ENCODE results near the gene BBS1. TPM values are rescaled to one million over a fixed set of nuclear protein-coding genes. Genes with fewer than 3 reads are reported as not detected.

The BBS1 gene
- polyA plus RNA-seq, 2 of the 4 experiments (the other 2 are of a cell fraction) = 12.5 TPM

GRCh38 chr11:66545701-66546367, 35.4 kb downstream of the BBS1 start, which contains the start of gene ZDHHC24 (continued):
- peak; percentile 93 for TF ChIP-seq PBX3 (IDR thresholded peaks at IDR 0.05)
- no peak for TF ChIP-seq CTCF (IDR thresholded peaks at IDR 0.05)
- TF ChIP-seq HOXA7 (CRISPR knock-in tag; IDR thresholded peaks at IDR 0.05) = no peak
- TF ChIP-seq FOSL2 (IDR thresholded peaks at IDR 0.05) = no peak
- no peak for TF ChIP-seq FOSL2 (CRISPR knock-in tag; IDR thresholded peaks at IDR 0.05)
- no peak for TF ChIP-seq RFX5 (IDR thresholded peaks at IDR 0.05)
- TF ChIP-seq ZNF302 (CRISPR knock-in tag; IDR thresholded peaks at IDR 0.05) = no peak
- no peak for TF ChIP-seq MAFK (IDR thresholded peaks at IDR 0.05; ENCODE audit: partially characterized antibody)
- TF ChIP-seq CHD4 (IDR thresholded peaks at IDR 0.05; ENCODE audit: borderline replicate concordance) = no peak
- TF ChIP-seq HOXB5 (CRISPR knock-in tag; IDR thresholded peaks at IDR 0.05) = no peak
- TF ChIP-seq BCL3 (IDR thresholded peaks at IDR 0.05) = 0 out of 3 replicates have a peak, but pooled peaks have one; percentile 39
- TF ChIP-seq POLR2A (IDR thresholded peaks at IDR 0.05; ENCODE audit: low read length) = peak; percentile 71
- no peak for TF ChIP-seq ZFP36 (IDR thresholded peaks at IDR 0.05; ENCODE audit: borderline replicate concordance, partially characterized antibody)
- peak; percentile 97 for TF ChIP-seq PHF8 (IDR thresholded peaks at IDR 0.05; ENCODE audit: borderline replicate concordance, low read depth)
- TF ChIP-seq ESRRA (IDR thresholded peaks at IDR 0.05; ENCODE audit: borderline replicate concordance, low read length) = no peak
- no peak for TF ChIP-seq BHLHE40 (IDR thresholded peaks at IDR 0.05; ENCODE audit: low read depth, low read length)
- TF ChIP-seq RCOR1 (IDR thresholded peaks at IDR 0.05; ENCODE audit: low read depth, low read length) = no peak
- TF ChIP-seq POLR2AphosphoS2 (conservative IDR thresholded peaks at IDR 0.05; ENCODE audit: low read length) = no peak
- TF ChIP-seq ELK1 (IDR thresholded peaks at IDR 0.05; ENCODE audit: low read depth, low read length) = no peak
- no peak for TF ChIP-seq NPAS2 (CRISPR knock-in tag; IDR thresholded peaks at IDR 0.05; ENCODE audit: borderline replicate concordance)
- TF ChIP-seq RAD21 (conservative IDR thresholded peaks at IDR 0.05 in 1 of 2, IDR thresholded peaks at IDR 0.05 in 1 of 2) = no peak
- TF ChIP-seq SMC3 (IDR thresholded peaks at IDR 0.05) = no peak

GRCh38 chr11:66546368-66546965, 36.0 kb downstream of the BBS1 start, which contains the start of gene ACTN3:
ACTN3 (plus strand) TSS chr11:66546903; CDS start chr11:66546938, 35 bp downstream.
- H3K27ac ChIP-seq = peak within 1 kb of the TSS; percentile 85 to 96
- peak within 1 kb of the TSS; percentile 85 for H3K4me3 ChIP-seq
- FAIRE-seq (no peak), ATAC-seq (peak in 1 of 2 experiments; percentile 6; a peak in 3 of 6 replicates), DNase-seq (ENCODE audit: low read depth in 1 of 2, low spot score in 1 of 2) (peak in 1 of 2 experiments; percentile 18)
- H3K9me3 ChIP-seq = no peaks in the 10 kb centered on the region
- ChIA-PET POLR2A (interaction anchor here (0.6 to 2.0 kb wide), 15 partner anchors 9 to 132 kb away, joined by 3 to 13 read pairs (median 5); partner anchors contain the start of genes CTSF, DPP3, PELI3 and RBM14), CTCF (interaction anchor here (0.8 to 1.7 kb wide), 7 partner anchors 10 to 288 kb away, joined by 3 to 6 read pairs (median 5); partner anchors contain the start of genes CCDC87, CCS and CTSF)
- peaks cover 17% of the 10 kb centered on the region for H3K4me1 ChIP-seq
- WGBS (ENCODE audit: missing lambda C conversion rate) = 11% methylated on average over 33 of the region's 37 CpGs
- H3K4me2 ChIP-seq = peak within 1 kb of the TSS; percentile 90
- TF ChIP-seq JUN (IDR thresholded peaks at IDR 0.05) = 0 out of 5 replicates have a peak, but pooled peaks of 1 of the 2 experiments have one; percentile 29
- TF ChIP-seq BCL3 (IDR thresholded peaks at IDR 0.05) = no peak
- TF ChIP-seq ZC3H11A (IDR thresholded peaks at IDR 0.05) = no peak
- no peak for TF ChIP-seq MAX (IDR thresholded peaks at IDR 0.05)
- TF ChIP-seq TFCP2L1 (CRISPR knock-in tag; IDR thresholded peaks at IDR 0.05) = no peak
- no peak for TF ChIP-seq HES2 (IDR thresholded peaks at IDR 0.05)
- TF ChIP-seq FOSB (CRISPR knock-in tag; IDR thresholded peaks at IDR 0.05) = no peak
- peak; percentile 100 for TF ChIP-seq KDM1A (IDR thresholded peaks at IDR 0.05; ENCODE audit: low read depth)
- peak; percentile 72; the same call in 1 of the 2 replicates for TF ChIP-seq RCOR1 (IDR thresholded peaks at IDR 0.05; ENCODE audit: low read depth, low read length)
- TF ChIP-seq KDM5A (IDR thresholded peaks at IDR 0.05) = no peak
- TF ChIP-seq HOXB5 (CRISPR knock-in tag; IDR thresholded peaks at IDR 0.05) = no peak
- no peak for TF ChIP-seq MAFK (IDR thresholded peaks at IDR 0.05; ENCODE audit: partially characterized antibody)
- peak; percentile 97 for TF ChIP-seq CHD4 (IDR thresholded peaks at IDR 0.05; ENCODE audit: borderline replicate concordance)
- no peak for TF ChIP-seq TP53 (CRISPR knock-in tag; IDR thresholded peaks at IDR 0.05)
- peak; percentile 81 for TF ChIP-seq ZFP36 (IDR thresholded peaks at IDR 0.05; ENCODE audit: borderline replicate concordance, partially characterized antibody)
- no peak for TF ChIP-seq POLR2AphosphoS2 (conservative IDR thresholded peaks at IDR 0.05; ENCODE audit: low read length)
